ENCODE results near the gene AGRN.
"Not testable (repeated sequence)": the region's sequence is repeated elsewhere in the genome, so short reads cannot be mapped to it uniquely, and the experiment has no call there.

The AGRN gene

GRCh38 chr1:982765-983436, 37.0 kb upstream of the AGRN start:
- DNase-seq = no peak

GRCh38 chr1:983798-984475, 36.0 kb upstream of the AGRN start:
- no peak for DNase-seq

DNA sequence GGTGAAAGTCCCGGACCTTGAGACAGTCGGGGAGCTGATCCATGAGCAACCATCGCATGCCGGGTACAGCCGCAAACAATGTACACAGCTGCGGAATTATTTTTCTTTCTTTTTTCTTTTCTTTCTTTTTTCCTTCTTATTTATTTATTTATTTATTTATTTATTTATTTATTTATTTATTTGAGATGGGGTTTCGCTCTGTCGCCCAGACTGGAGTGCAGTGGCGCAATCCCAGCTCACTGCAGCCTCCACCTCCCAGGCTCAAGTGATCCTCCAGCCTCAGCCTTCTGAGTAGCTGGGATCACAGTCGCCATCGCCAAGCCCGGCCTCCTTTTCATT, 35.5 kb upstream of the AGRN start:
- DNase-seq = no peak

GRCh38 chr1:985126-985525, 34.8 kb upstream of the AGRN start:
- no peak for DNase-seq

GRCh38 chr1:988061-988460, 31.9 kb upstream of the AGRN start:
- DNase-seq = not testable (repeated sequence)

DNA sequence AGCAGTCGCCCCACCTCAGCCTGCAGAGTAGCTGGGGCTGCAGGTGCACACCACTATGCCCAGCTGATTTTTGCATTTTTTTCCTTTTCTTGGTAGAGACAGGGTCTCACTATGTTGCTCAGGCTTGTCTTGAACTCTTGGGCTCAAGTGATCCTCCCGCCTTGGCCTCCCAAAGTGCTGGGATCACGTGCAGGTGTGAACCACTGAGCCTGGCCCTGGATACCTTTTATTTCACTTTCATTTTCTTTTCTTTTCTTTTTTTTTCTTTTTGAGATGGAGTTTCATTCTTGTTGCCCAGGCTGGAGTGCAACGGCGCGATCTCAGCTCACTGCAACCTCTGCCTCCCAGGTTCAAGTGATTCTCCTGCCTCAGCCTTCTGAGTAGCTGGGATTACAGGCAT, 28.6 kb upstream of the AGRN start:
- DNase-seq = not testable (repeated sequence)

GRCh38 chr1:991895-992294, 28.0 kb upstream of the AGRN start:
- no peak for DNase-seq

- DNase-seq = no peak
Observed at GRCh38 chr1:992362-992761, 27.6 kb upstream of the AGRN start.

GRCh38 chr1:993379-993995, 26.4 kb upstream of the AGRN start:
- DNase-seq = no peak

DNA sequence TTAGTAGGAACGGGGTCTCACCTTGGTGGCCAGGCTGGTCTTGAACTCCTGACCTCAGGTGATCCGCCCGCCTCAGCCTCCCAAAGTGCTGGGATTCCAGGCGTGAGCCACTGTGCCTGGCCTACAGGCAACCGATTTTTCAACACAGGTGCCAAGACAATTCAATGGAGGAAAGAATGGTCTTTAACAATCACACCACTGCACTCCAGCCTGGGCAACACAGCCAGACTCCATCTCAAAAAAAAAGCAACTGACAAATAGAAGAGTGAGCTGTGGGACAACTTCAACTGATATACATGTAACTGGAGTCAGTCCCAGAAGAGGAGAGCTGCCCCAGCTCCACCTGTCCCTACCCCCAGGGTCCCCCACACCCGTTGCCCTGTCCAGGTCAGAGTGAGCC, 25.4 kb upstream of the AGRN start:
- not testable (repeated sequence) for DNase-seq

DNA sequence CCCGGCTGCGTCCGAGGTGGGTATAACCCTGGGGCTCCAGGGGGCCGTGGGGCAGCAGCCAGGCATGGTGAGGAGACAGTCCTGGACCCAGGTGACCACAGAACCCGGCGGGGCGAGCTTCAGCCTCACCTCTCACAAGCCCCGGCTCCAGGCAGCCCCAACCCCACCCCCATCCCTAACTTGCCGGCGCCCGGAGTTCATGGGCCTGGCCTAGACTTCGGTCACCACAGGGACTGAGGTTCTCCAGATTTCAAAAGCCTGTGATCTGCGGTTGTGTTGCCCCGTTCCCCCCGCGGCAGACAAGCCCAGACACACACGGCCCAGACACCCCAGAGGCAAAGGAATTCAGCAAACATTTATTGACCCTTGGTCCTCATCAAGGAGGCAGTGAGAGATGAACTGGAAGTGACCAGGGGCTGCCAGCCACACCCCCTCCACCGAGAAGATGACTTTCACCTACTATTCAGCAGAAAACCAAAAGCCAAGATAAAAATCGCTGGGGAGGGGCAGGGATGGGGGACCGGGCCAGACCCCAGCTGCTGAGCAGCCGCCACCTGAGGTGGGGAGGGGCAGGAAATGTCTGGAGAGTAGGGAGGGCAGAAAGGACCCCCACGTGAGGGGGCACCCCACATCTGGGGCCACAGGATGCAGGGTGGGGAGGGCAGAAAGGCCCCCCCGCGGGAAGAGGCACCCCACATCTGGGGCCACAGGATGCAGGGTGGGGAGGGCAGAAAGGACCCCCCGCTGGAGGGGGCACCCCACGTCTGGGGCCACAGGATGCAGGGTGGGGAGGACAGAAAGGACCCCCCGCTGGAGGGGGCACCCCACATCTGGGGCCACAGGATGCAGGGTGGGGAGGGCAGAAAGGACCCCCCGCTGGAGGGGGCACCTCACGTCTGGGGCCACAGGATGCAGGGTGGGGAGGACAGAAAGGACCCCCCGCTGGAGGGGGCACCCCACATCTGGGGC, 24.0 kb upstream of the AGRN start:
- DNase-seq = no peak

- no peak for DNase-seq
Observed at GRCh38 chr1:996851-997712, 22.8 kb upstream of the AGRN start.

- DNase-seq = no peak
Observed at GRCh38 chr1:997713-997992, 22.3 kb upstream of the AGRN start.

DNA sequence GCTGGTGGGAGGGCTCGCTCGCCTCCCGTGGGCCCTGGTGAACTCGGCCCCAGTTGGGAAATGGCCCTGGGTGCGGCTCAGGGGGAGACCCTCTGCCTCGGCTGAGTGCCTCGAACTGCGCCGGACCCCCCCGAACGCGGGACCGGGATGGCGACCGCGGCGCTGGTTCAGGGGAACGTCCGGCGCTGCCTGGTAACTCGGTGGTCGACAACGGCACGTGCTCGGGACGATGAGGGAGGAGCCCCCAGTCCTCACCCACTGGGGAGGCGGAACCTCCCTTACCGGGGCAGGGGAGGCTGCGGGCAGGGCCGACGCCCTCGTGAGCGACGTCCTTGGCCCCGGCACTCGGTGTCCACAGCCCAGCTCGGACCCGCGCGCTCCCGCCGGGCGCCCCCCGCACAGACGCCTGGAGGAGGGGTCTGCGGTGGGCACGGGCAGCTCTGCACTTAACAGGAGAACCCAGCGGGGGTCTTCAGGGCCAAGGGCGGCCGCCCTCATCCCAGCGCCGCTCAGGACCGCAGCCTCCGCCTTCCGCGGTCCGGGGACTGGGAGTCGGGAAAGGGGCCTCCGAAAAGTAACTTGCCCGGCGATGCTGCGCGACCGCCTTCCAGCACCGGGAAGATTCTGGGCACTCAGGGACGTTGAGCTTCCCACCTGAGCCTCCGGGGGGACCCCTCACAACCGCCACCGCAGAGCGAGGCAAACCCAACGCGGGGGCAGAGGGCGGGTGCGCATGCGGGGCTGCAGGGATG, 21.8 kb upstream of the AGRN start:
- DNase-seq = no peak

GRCh38 chr1:998745-998994, 21.2 kb upstream of the AGRN start:
- DNase-seq = no peak

DNA sequence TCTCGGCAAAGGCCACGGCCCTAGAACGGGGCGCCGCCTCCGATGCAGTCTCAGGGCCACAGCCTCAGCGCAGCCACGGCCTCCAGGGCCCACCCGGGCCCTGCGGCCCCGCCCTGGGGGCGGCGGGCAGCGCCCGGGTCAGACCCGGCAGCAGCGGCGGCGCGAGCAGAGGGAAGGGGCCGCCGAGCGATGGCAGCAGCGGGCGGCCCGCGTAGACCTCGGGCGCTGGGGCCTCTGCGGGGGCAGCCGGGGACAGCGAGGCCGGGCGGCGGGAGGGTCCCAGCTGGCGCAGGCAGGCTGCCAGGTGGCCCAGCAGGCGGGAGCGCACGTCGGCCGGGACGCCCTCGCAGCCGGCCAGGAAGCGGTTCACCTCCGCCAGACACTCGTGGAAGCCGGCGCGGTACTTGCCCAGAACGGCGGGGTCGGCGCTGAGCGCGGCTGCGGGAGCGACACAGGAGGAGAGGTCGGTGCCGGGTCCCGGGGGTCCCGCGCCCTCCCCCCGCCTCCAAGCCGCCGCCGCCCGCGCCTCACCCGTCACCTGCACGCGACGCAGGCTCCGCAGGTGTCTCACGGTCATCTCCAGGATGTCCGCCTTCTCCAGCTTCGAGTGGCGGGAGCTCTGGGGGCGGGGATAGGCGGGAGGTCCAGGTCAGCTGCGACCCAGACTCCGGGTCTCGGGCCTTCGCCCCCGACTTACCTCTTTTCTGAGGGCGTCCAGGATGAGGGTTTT, 20.8 kb upstream of the AGRN start:
- DNase-seq = peak; percentile 15

GRCh38 chr1:999725-1000356, 20.1 kb upstream of the AGRN start, which contains the start of gene HES4:
Gene HES4, minus strand, starts transcription at chr1:1000097. Its CDS starts 124 bp downstream, at chr1:999973.
- DNase-seq = peak; percentile 69

- peak; percentile 39 for DNase-seq
Observed at GRCh38 chr1:1000357-1001056, 19.4 kb upstream of the AGRN start.

GRCh38 chr1:1001057-1001783, 18.7 kb upstream of the AGRN start:
- no peak for DNase-seq
